ENCODE results near the gene DPEP1. TPM values are rescaled to one million over a fixed set of nuclear protein-coding genes. Genes with fewer than 3 reads are reported as not detected.
"Not testable (repeated sequence)": the region's sequence is repeated elsewhere in the genome, so short reads cannot be mapped to it uniquely, and the experiment has no call there.

DPEP1 gene
- total RNA-seq, 1 experiment from 2014 or later = 1.1 TPM

DNA sequence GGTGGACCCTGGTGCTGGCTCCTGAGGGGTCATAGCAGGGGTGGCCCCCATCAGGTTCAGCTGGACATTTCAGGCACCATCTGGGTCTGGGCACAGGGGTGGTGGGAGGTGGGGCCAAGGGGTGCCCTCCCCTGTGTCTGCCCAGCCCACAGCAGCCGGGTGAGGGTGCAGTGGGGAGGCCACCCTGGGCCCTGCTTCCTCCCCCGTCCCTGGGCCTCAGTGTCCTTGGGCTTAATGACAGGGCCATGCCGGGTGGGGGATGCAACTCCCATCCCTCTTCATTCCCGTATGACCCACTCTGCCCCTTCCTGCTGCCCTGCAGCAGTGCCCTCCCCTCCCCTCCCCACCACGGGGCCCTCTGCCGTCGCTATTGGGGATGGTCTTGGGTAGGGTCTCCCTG, 27.2 kb upstream of the DPEP1 start (continued):
- TF ChIP-seq, protein P1, sequence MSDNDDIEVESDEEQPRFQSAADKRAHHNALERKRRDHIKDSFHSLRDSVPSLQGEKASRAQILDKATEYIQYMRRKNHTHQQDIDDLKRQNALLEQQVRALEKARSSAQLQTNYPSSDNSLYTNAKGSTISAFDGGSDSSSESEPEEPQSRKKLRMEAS (IDR thresholded peaks at IDR 0.05) = no peak
- TF ChIP-seq, protein P2, sequence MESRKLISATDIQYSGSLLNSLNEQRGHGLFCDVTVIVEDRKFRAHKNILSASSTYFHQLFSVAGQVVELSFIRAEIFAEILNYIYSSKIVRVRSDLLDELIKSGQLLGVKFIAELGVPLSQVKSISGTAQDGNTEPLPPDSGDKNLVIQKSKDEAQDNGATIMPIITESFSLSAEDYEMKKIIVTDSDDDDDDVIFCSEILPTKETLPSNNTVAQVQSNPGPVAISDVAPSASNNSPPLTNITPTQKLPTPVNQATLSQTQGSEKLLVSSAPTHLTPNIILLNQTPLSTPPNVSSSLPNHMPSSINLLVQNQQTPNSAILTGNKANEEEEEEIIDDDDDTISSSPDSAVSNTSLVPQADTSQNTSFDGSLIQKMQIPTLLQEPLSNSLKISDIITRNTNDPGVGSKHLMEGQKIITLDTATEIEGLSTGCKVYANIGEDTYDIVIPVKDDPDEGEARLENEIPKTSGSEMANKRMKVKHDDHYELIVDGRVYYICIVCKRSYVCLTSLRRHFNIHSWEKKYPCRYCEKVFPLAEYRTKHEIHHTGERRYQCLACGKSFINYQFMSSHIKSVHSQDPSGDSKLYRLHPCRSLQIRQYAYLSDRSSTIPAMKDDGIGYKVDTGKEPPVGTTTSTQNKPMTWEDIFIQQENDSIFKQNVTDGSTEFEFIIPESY (IDR thresholded peaks at IDR 0.05; ENCODE audit: extremely low read depth, insufficient replicate concordance, low read length) = no peak
- TF ChIP-seq ELF1 (IDR thresholded peaks at IDR 0.05; ENCODE audit: borderline replicate concordance, low read depth) = no peak
- TF ChIP-seq, protein P3, sequence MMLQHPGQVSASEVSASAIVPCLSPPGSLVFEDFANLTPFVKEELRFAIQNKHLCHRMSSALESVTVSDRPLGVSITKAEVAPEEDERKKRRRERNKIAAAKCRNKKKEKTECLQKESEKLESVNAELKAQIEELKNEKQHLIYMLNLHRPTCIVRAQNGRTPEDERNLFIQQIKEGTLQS (IDR thresholded peaks at IDR 0.05) = no peak
- TF ChIP-seq EZH2 (IDR thresholded peaks at IDR 0.05) = no peak
- no peak for TF ChIP-seq EZH2phosphoT487 (IDR thresholded peaks at IDR 0.05; ENCODE audit: borderline replicate concordance)
- no peak for TF ChIP-seq JUND (IDR thresholded peaks at IDR 0.05)

DNA sequence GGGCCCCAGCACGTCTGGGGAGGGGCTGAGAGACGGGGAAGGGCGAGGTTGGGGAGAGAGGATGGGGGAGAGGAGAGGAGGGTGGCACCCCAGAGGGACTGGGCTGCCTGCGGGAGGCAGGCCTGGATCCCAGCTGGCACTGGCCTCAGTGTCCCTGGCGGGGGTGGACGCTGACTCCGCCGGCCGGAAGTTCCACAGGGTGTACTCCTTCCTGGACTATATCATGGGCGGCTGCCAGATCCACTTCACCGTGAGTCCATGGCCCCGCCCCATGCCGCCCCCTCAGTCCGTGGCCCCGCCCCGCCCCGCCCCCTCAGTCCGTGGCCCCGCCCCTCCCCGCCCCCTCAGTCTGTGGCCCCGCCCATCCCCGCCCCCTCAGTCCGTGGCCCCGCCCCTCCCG, 26.6 kb upstream of the DPEP1 start:
- TF ChIP-seq, protein P2 (IDR thresholded peaks at IDR 0.05; ENCODE audit: extremely low read depth, insufficient replicate concordance, low read length) = no peak
- TF ChIP-seq EZH2 (IDR thresholded peaks at IDR 0.05) (no peak), ZFX (IDR thresholded peaks at IDR 0.05) (no peak), ZNF274 (IDR thresholded peaks at IDR 0.05; ENCODE audit: low read depth, low read length) (no peak), YY1 (IDR thresholded peaks at IDR 0.05; ENCODE audit: extremely low read depth, insufficient replicate concordance, low read depth, low read length) (no peak), CEBPB (IDR thresholded peaks at IDR 0.05; ENCODE audit: low read depth) (no peak), POLR2A (IDR thresholded peaks at IDR 0.05; ENCODE audit: borderline replicate concordance, extremely low read depth, insufficient read depth, insufficient read length) (no peak), JUND (IDR thresholded peaks at IDR 0.05) (no peak)
- TF ChIP-seq, protein P1 (IDR thresholded peaks at IDR 0.05) = no peak
- intact Hi-C loops (cut with micrococcal nuclease) = no loop called here
- ChIA-PET CTCF (no interaction called here), RAD21 (ENCODE audit: low non-redundant PET in 1 of 2, low total read pairs in 2 of 2, uncharacterized antibody in 2 of 2, unreplicated experiment in 2 of 2) (no interaction called here), POLR2A (no interaction called here)
- Histone ChIP-seq H3K27ac (ENCODE audit: low read depth, low read length) (peak overlapping the region; percentile 50), H3K4me1 (ENCODE audit: control insufficient read depth in 1 of 2, insufficient read depth in 2 of 2, low read length in 2 of 2) (peaks cover 4 to 24% of the 10 kb centered on the region in 2 experiments), H3K27me3 (ENCODE audit: insufficient read depth, low read length) (no peaks in the 10 kb centered on the region), H3K36me3 (ENCODE audit: control insufficient read depth in 1 of 2, insufficient read depth in 2 of 2, low read length in 2 of 2) (peaks cover 16 to 65% of the 10 kb centered on the region in 2 experiments), H3K9me2 (ENCODE audit: insufficient read depth) (no peaks in the 10 kb centered on the region), H4K20me1 (ENCODE audit: insufficient read depth) (no peaks in the 10 kb centered on the region; the same call in 1 of the 2 replicates), H3K9me3 (ENCODE audit: control insufficient read depth in 1 of 2, insufficient read depth in 1 of 2, low read depth in 1 of 2, low read length in 2 of 2) (no peaks in the 10 kb centered on the region; a peak in 1 of 4 replicates), H3K9ac (ENCODE audit: low read length) (no peak overlapping the region), H2AFZ (ENCODE audit: low read depth, low read length, poor library complexity, severe bottlenecking) (no peak overlapping the region), H3K4me3 (replicated peaks in 1 of 2; ENCODE audit: low read depth in 1 of 2, low read length in 2 of 2) (no peak overlapping the region), H3K79me2 (ENCODE audit: insufficient read depth, low read length) (peaks cover 24% of the 10 kb centered on the region), H3K4me2 (ENCODE audit: low read length) (peak overlapping the region; percentile 38; the same call in 1 of the 2 replicates)
- peak; percentile 48 for ATAC-seq
- DNase-seq (ENCODE audit: low read depth, low spot score) = no peak
- no TSS peak for BruUV-seq (replicated peaks)

DNA sequence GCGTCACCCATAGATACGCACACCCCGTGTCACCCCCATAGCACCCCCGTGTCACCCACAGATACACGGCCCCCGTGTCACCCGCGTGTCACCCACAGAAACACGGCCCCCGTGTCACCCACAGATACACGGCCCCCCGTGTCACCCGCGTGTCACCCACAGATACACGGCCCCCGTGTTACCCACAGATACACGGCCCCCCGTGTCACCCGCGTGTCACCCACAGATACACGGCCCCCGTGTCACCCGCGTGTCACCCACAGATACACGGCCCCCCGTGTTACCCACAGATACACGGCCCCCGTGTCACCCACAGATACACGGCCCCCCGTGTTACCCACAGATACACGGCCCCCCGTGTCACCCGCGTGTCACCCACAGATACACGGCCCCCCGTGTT, 25.8 kb upstream of the DPEP1 start:
- H2AFZ ChIP-seq (ENCODE audit: low read depth, low read length, poor library complexity, severe bottlenecking); CTCF ChIA-PET; H3K9ac ChIP-seq (ENCODE audit: low read length); H3K27me3 ChIP-seq (ENCODE audit: insufficient read depth, low read length); intact Hi-C loops (cut with micrococcal nuclease); H3K27ac ChIP-seq (ENCODE audit: low read depth, low read length); POLR2A ChIA-PET; H3K4me3 ChIP-seq (replicated peaks in 1 of 2; ENCODE audit: low read depth in 1 of 2, low read length in 2 of 2); BruUV-seq (replicated peaks); H3K4me2 ChIP-seq (ENCODE audit: low read length); H3K9me3 ChIP-seq (ENCODE audit: control insufficient read depth in 1 of 2, insufficient read depth in 1 of 2, low read depth in 1 of 2, low read length in 2 of 2); DNase-seq (ENCODE audit: low read depth, low spot score); H4K20me1 ChIP-seq (ENCODE audit: insufficient read depth); ATAC-seq; RAD21 ChIA-PET (ENCODE audit: low non-redundant PET in 1 of 2, low total read pairs in 2 of 2, uncharacterized antibody in 2 of 2, unreplicated experiment in 2 of 2); H3K9me2 ChIP-seq (ENCODE audit: insufficient read depth): not testable (repeated sequence)
- Histone ChIP-seq H3K36me3 (ENCODE audit: control insufficient read depth in 1 of 2, insufficient read depth in 2 of 2, low read length in 2 of 2) (peaks cover 16 to 57% of the 10 kb centered on the region in 2 experiments), H3K79me2 (ENCODE audit: insufficient read depth, low read length) (peaks cover 16% of the 10 kb centered on the region; the same call in 1 of the 2 replicates), H3K4me1 (ENCODE audit: control insufficient read depth in 1 of 2, insufficient read depth in 2 of 2, low read length in 2 of 2) (peaks cover 4 to 18% of the 10 kb centered on the region in 2 experiments; a peak in 3 of 4 replicates)
